SKM-1 (cell line): ENCODE data around the gene TGFBR3.
A peak's percentile ranks its signal among the peaks of the same experiment; 100 is the strongest.

Experiments used
- DNase-seq: peaks from one replicate; lab custom pipeline; 2025; ENCODE audit not compliant: unreplicated experiment; lab: John Stamatoyannopoulos, UW

Gene TGFBR3

GRCh38 chr1:91783423-91784170, 102.4 kb downstream of the TGFBR3 start:
- no peak for DNase-seq

DNA sequence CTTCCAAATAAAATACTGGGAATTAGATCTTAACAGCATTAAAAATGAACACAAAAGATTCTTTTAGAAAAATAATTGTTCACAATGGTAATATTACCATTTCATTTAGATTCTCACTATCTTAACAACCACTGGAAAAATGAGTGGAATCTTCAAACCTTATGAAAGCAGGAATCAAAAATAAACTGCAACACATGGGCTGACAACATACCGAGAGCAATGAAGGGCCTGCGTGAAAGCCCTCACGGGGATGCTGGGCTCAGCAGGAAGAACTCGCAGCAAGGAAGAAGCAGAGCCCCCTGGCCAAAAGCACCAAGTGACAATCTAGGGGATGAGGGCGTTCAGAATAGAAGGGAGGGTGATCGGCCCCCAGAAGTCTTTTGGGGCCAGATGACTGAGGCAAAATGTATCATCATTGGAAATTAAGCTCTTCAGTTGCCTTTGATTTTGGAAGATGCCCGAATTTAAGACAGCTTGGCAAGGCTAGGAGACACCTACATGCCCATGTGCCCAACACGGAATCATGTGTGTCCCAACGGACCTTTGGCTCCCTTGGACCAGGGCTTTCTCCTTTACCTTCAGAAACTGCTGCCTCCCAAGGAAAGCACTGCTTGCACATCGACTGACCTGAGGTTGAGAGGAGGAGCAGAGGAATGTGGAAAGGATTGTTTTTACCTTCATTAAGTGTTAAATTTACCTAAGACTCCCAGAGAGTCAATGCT, 103.9 kb downstream of the TGFBR3 start:
- DNase-seq: no peak

DNA sequence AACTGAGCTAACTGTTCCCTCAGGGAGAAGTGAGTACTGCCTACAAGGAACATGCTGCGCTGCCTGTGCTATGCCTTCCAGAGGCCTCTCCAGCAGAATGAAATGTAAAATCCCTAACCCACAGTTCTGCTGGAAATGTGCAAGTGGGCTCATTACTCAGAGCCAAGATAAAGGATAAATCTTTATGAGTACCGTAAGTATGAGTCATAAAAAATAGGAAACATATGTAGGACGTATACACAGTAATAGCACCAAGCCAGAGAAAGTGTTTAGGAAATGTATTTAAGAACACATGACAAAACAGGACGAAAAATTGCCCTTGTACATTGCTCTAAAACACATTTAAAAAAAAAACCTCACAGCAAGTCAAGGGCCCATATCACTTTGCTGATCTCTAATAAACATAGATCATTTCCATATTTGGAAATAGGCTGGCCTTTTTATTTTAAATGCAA, 104.6 kb downstream of the TGFBR3 start:
- no peak for DNase-seq

DNA sequence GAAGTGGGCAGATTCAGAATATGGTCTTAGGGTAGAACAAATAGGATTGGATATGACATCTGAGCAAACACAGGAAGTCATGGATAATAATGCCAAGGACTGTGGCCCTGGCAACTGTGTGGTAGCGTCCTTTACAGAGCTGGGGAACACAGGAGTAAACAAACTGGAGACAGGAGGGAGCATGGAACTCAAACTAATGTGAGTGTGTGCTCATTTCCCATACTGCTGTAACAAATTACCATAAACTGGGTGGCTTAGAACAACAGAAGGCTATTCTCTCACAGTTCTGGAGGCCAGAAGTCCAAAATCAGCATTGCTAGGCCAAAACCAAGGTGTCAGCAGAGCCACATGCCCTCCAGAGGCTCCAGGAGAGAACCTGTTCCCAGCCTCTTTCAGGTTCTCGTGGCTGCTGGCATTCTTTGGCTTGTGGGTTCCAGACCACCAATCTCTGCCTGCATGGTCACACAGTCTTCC, 106.4 kb downstream of the TGFBR3 start:
- no peak for DNase-seq

DNA sequence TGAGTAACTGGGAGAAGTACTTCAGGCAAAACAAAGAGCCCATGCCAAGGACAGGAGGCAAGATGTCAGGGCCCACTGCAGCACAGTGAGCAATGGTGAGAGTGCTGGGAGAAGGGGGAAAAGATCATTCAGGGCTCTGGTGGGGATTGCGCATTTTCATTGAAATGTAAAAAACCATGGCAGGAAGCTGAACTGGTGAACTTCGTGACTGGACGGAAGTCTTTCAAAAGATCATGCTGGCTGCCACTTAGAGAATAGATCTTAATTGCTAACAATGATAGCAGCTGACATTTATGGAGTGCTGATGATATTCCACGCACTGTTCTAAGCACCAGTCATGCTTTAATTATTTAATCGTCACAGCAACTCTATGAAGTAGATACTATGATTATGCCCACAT, 107.0 kb downstream of the TGFBR3 start:
- no peak for DNase-seq

- DNase-seq: no peak
Observed at GRCh38 chr1:91777630-91778300, 108.2 kb downstream of the TGFBR3 start.

DNA sequence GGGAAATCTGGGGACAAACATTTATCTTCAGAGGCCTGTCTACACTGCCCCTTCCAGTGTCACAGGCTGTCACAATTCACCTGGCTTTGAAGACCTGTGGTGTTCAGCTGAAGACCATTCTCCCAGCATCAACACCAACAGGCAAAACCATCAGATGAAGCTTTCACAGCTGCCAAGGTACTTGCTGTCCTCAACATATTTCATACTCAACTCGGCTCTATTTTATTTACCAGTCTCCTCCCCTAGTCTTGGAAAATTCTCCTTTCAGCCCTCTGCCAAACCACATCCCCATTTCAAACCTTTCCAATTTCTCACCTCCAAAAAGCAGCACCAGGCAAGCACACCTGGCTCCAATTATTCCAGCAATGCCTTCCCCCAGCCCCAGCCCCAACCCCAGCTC, 108.8 kb downstream of the TGFBR3 start:
- DNase-seq: no peak

DNA sequence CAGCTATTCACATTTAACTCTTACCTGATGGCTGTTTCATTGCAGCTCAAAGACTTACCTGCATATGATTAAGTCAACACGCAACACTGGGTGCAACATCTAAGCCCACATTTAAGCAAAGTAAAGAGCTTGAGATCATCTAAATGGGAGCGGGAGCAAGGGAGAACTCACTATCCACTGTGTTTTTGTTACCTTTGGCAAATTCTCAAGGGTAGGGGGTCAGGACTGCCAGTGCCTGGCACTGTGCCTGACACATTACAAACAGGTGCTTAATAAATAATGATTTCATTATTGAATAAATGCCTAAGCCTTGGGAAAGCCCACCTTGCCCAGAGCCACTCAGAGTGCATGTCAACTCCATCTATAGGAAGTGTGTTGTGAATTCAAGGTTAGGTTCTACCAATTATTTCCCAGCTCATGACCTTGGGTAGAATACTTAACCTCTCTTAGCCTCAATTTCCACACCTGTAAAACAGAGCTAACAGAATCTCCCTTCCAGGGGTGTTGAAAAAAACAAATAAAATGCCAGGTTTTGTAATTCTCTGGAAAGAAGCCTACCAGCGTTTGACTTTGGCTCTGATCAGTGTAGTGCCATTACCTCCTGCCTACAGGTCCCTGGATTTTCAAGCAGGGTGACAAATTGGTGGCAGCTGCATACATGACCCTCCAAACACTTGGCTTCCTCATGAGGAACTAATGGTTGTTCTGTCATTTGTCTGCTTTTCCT, 109.7 kb downstream of the TGFBR3 start:
- no peak for DNase-seq

GRCh38 chr1:91775227-91775626, 110.7 kb downstream of the TGFBR3 start:
- DNase-seq: no peak

DNA sequence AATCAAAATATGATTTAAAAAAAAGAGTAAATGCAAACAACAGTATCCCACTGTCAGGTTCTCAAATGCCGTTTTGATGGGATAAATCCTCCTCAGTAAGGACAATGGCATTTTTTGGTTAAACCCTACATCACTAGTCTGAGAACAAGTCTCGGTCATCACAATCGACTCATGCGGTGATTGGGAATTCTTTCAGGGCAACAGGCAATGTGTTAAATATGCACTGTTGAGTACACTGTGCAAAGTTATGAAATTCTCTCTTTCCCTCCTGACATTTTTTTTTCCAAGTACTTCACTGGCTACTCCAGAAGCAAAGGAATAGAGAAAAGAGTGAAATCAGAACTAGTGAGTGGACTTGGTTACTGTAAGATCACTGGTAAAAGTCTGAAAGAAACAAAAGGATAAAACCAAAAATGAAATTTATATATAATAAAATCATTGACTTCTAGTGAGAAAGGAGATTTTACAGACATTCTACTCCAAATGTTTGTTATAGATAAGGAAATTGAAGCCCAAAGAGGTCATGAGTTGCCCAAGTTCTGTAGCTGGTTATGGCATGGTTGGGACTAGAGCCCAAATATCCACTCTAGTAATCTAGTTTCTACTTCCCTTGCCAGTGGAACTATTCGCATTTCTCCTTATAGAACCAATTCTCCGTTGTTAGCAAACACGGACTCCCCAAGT, 111.3 kb downstream of the TGFBR3 start:
- DNase-seq: no peak

DNA sequence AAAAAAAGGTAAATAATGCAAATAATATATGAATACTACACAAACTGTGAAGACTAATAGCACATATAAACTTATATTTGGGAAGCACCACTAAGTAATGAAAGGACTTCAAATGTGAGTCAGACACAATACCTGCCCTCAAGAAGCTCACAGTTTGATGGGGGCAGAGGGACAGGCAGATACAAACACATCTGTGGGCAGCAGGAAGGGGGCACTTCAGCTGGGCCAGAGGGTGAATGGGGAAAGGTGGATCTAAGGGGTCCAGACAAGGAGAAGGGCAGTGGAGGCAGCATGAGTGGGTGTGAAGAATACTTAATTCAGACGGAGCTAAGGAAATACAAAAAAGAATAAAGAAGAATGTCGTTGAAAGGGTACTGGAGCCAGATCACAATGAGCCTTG, 114.2 kb downstream of the TGFBR3 start:
- DNase-seq: no peak

DNA sequence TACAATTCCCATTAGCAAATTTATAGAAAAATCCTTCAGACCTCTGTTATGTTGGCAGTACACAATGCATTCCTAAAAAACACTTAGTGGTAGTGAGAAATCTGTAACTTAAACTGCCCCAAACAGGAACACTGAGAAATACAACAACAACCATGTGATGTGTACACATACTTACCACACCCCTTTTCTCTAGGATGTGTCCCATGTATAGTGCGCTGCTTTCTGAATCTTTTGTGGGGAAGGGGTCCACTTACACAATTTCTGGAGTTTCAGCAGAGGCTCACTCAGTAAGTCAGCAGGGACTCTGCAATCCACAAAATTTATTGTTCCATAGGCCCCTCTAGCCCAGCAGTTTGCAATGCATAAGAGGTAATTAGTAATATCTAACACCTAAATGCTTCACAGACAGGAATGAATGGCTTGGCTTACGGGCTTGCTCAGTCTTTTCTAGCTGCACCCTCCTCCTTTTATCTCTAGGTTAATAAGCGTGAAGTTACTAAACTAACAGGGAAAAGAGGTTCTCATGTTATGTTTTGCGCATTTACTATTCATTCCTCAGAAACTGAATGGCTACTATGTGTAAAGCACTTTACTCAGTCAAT, 115.2 kb downstream of the TGFBR3 start:
- DNase-seq: no peak

- no peak for DNase-seq
Observed at GRCh38 chr1:91769742-91770141, 116.2 kb downstream of the TGFBR3 start.

- DNase-seq: no peak
Observed at GRCh38 chr1:91768786-91769725, 116.9 kb downstream of the TGFBR3 start.

GRCh38 chr1:91768120-91768519, 117.8 kb downstream of the TGFBR3 start:
- no peak for DNase-seq

- no peak for DNase-seq
Observed at GRCh38 chr1:91766883-91767282, 119.1 kb downstream of the TGFBR3 start.

DNA sequence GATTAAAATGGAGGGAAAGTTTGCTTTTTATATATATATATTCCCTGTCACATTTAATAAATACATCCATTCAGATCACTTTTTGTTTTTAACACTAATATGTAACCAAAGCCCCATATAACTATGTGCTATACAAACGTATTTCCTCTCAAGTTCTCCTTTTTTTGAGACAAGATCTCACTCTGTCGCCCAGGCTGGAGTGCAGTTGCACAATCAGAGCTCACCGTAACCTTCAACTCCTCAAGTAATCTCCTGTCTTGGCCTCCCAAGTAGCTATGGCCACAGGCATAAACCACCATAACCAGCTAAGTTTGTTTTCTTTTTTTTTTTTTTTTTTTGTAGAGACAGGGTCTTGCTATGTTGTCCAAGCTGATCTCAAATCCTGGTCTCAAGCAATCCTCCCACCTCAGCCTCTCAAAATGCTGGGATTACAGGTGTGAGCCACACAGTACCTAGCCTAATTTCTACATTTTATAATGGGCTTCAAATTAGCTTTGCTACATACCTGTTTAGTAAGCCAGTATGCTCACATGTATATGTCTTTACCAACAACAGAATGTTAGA, 120.0 kb downstream of the TGFBR3 start:
- DNase-seq: peak; percentile 6

- no peak for DNase-seq
Observed at GRCh38 chr1:91765293-91765692, 120.7 kb downstream of the TGFBR3 start.
